GM18858 (cell line): ENCODE data around the gene MCF2L.
"Not testable (repeated sequence)": the region's sequence is repeated elsewhere in the genome, so short reads cannot be mapped to it uniquely, and the experiment has no call there.

Source experiments
- ATAC-seq: cut with Tn5 transposase; IDR thresholded peaks from one replicate; pipeline ENCODE4 v1.9.1; 2021; ENCODE audit not compliant: unreplicated experiment

Gene MCF2L

DNA sequence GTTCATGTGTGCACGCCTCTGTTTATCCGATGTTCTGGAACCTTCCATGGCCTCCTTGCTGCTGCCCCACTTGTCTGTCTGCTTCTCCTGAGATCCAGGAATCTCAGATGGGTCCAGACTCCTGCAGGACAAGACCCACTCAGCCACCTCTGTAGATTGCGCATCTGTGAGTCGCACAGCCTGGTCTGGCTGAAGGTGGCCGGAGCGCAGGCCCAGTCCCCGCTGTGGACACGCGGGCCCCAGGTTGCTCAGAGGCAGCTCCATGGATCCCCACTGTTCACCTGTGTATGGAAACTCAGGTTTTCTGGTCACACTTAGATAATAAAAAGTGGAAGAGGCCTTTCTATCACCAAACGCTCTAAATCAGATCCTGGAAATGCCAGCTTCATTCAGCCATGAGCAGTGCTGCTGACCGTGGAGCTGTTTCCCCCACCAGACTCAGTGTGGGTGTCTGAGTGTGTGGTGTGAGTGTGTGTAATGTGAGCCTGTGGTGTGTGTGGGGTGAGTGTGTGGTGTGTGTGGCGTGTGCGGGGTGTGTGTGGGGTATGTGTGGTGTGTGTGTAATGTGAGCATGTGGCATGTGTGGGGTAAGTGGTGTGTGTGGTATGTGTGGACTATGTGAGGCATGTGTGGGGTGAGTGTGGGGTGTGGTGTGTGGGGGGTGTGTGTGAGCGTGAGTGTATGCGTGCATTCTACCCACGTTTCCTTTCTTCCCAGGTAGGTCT, 59.5 kb downstream of the MCF2L start:
- ATAC-seq, result no peak

DNA sequence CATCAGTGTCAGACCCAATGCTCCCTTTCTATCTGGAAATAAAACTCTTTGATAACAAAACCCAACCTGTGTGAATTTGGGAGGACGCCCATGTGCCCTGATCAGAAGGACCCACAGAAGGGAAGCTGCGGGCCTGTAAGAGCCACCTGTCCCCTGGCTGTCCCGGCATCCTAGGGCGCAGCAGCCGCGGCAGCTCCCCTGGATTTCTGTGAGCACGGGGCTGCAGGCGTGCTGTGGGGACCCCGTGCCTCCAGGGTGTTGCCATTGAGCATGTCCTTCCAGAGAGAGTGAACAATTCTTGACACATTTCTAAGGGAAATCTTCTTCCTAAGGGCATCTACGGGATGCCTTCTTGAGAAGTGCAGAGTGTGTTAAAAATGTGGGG, 60.0 kb downstream of the MCF2L start:
- no peak for ATAC-seq

DNA sequence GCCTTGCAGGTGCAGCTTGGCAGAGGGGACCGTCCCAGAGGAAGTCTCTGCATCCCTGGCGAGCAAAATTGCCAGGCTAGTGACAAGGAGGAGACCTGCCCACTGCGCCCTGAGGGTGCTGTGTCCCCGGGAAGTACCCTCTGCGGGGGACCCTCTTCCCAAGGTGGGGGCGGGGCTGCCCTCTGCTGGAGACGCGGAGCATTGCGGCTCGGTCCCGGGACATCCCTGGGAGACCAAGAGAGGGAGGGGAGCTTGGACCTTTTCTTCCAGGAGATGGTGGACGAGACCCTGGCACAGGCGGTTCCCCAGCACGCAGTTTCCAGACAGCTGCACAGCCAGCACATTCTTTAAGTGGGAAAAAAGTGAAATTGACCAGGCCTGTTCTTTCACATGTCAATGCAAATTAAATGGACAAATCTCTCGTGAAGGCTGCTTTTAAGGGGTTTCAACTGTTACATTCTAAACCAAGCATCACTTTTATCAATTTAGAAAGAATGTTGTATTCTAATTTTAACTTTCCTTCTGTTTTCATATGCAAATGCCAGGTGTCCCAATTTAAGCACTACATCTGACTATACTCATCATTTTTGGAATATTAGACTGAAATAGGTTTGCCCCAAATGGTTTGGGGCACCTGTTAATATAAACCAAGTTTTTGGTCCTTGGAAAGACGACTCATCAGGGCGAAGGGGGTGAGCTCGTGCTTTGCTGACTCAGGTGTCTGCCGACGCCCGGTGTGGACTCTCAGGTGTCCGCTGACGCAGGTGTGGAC, 60.7 kb downstream of the MCF2L start:
- ATAC-seq, result no peak

DNA sequence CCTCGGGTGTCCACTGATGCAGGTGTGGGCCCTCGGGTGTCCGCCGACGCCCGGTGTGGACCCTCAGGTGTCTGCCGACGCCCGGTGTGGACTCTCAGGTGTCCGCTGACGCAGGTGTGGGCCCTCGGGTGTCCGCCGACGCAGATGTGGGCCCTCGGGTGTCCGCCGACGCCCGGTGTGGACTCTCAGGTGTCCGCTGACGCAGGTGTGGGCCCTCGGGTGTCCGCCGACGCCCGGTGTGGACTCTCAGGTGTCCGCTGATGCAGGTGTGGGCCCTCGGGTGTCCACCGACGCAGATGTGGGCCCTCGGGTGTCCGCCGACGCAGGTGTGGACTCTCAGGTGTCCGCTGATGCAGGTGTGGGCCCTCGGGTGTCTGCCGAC, 61.2 kb downstream of the MCF2L start:
- ATAC-seq, result not testable (repeated sequence)

DNA sequence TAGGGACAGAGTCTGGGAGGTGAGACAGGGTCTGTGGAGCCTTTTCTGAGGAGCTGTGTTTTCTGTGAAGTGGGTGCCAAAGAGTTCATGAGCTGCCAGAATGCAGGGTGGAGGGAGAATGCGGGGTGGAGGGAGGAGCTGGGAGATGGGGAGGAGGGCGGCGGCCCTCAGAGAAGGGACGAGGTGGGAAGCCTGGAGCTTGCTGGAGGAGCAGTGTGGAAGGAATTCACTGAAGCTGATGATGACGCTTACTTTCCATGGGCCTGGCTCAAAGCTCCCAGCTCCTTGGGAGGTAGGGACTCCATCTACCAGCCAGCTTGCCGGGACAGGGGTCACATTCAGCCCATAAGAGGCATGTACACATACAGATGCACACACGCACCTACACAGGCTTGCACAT, 62.5 kb downstream of the MCF2L start:
- no peak for ATAC-seq

DNA sequence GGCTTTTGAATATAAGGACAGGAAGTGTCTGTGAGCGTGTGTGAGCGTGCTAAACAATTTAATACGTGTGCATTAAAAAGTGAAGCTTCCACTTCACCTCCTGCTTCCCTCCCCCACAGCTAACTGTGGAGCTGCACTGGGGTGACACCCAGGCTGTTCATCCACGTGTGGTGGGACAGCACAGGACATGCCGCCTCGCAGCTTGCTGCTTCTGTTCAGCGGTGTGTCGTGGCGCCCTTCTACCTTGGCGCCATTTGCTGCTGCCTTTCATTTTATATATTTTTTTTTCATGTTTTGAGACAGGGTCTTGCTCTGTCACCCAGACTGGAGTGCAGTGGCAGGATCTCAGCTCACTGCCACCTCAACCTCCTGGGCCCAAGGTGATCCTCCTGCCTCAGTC, 63.3 kb downstream of the MCF2L start:
- ATAC-seq, result no peak

DNA sequence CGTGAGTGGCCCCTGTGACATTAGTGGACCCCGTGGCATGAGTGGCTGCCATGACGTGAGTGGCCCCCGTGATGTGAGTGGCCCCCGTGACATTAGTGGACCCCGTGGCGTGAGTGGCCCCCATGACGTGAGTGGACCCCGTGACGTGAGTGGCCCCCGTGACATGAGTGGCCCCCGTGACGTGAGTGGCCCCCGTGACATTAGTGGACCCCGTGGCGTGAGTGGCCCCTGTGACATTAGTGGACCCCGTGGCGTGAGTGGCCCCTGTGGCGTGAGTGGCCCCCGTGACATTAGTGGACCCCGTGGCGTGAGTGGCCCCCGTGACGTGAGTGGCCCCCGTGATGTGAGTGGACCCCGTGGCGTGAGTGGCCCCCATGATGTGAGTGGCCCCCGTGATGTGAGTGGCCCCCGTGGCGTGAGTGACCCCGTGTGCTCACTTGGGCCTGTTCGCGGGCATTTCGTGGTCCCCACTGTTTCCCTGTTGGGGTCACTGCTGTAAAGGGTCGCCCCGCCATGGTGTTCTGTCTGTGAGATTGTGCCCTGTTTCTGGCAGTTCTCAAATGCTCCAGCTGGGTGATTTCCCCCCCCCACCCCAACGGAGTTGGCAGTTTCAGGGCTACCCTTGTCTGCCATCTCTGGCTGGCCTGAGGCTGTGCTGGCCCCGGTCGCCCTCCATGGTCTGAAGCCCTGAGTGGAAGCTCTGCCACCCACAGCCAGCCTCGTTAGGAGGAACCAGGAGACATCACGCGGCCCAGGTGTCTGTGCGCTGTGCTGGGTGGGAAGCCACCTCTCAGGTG, 64.2 kb downstream of the MCF2L start:
- ATAC-seq, result no peak

DNA sequence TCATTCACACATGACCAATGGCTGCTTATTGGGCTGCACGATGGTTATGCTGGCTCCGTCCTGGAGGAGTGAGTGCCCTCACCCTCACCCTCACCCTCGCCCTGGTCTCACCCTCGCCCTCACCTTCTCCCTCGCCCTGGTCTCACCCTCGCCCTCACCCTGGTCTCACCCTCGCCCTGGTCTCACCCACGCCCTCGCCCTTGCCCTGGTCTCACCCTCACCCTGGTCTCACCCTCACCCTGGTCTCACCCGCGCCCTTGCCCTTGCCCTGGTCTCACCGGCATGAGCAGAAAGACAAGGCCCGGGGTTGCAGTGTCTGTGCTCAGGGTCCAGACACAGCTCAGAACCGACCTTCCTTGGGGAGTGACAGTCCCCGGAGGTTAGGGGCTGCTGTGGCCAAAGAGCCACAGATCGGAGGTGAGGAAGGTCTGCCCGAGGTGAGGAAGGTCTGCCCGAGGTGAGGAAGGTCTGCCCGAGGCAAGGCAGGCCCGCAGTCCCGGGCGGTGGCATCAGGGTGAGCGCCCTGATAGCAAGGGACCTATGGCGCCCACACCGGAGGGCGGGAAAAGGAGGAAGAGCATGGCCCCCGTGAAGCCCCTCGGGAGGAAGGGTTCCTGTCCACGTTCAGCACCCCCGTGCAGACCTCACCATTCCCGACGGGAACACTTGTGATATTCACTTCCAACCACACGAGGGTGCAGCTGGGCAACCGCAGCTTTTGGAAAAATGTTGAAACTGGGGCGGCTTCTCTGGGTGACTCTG, 65.6 kb downstream of the MCF2L start:
- no peak for ATAC-seq

DNA sequence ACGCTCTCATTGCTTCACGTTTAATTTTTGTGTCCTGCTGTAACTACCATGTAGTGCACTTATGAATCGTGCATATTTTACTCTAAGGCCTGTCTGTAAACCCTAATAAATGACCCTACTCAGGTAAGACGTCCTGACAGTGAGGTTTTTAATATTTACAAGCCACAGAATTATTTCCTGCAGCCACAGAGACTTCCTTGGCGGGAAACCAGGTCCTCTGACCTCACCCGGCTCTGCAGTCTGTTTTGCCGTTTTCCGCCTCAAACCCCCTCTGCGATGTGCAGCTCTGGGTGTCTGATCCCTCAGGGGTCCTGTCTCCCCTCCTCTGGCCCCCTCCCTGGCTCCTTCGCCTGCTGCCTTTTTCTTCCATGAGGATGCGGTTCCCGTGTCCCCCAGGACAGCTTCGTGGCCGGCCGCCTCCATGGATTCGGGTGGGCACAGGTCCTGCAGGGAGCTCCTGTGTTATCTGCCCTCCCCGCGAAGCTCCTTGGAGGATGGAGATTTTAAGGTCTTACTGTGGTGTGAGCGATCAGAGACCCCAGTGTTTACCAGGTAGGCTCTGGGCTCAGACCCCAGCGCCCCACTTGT, 66.3 kb downstream of the MCF2L start:
- no peak for ATAC-seq

DNA sequence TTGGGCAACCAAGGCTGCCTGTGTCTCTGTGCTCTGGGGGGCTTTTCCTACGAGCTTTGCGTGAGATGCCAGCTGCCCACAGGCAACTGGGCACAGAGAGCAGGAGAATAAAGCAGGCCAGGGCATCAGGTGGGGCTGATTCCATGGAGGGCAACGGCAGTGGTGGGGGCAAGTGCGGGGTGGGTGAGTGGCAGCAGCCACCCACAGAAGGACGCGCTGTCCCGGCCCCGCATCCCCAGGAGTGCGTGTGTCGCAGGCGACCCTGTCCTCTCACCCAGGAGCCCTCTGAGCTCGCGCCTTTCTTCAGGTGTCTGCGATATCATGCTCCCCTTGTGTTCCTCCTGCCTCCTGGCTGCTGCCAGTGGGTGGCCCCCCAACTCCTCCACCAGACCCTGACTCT, 67.4 kb downstream of the MCF2L start:
- ATAC-seq, result no peak

DNA sequence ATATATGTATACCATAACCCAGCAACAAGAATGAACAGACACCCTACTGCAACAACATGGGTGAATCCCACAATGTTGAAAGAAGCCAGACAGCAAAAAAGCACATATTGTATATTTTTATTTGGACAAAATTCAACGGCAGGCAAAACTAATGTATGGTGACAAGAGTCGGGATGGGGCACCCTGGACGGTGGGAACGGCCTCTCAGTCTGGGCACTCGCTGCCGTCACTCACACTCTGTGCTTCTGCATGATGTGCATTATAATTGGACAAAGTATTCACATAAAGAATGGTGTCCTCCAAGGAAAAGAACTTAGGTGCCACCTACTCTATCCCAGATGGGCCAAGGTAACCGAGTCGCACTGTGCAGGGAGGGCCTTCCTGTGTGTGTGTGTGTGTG, 71.0 kb downstream of the MCF2L start:
- no peak for ATAC-seq

DNA sequence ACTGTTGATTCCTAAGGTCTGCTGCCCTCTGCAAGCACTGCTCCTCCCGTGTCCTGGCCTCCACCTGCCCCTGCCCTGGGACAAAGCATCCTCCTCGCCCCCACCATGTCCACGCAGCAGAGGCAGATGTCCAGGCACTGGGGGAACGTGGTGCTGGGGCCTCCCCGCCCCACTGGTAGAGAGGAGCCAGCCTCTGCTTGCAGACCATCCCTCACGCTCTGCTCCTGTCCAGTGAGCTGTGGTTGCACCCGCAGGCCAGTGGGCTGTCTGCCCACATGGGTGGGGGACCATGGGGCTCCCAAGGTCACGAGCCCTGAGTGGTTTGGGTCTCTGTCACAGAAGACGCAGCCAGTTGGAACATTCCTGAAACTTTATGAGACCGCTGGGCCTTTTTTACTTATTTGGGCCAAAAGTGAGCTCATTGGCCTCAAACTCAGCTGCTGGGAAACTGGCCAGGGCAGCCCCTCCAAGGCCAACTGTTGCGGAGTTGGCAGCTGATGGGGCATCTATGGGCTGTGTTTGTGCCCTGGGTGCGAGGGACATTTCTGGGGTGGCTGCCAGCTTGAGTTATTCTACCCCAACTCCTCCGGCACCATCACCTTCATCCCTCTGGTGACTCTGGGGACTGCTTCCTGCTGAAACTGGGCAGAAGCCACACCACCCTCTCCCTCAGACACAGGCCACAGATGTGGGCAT, 71.7 kb downstream of the MCF2L start:
- no peak for ATAC-seq

DNA sequence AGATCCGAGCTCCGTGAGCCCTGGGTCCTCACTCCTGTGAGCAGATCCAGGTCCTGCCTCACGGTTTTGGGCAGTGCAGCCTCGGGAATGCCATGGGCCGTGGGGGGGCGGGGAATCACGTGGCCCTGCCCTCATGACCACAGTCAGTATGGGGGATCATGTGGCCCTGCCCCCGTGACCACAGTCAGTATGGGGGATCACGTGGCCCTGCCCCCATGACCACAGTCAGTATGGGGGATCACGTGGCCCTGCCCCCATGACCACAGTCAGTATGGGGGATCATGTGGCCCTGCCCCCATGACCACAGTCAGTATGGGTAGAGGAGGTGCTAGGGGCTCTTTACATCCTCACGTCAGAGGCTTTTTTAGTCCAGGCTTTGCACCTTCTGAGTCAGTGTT, 72.3 kb downstream of the MCF2L start:
- no peak for ATAC-seq

DNA sequence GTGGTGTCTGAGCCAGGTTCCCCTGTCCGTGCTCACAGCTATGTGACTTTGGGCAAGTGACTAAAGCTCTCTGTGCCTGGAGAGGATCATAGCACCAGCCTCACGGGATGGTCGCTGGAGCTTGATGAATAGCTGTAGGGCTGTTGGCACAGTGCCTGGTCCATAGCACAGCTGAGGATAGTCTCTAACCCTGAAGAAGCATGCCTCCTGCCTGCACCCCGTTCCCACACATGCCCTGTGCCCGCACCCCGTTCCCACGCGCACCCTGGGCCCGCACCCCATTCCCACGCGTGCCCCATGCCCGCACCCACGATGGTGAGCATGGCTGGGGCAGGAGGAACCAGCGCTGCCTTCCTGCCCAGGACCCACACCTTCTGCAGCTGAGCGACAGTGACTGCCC, 72.9 kb downstream of the MCF2L start:
- ATAC-seq, result no peak

DNA sequence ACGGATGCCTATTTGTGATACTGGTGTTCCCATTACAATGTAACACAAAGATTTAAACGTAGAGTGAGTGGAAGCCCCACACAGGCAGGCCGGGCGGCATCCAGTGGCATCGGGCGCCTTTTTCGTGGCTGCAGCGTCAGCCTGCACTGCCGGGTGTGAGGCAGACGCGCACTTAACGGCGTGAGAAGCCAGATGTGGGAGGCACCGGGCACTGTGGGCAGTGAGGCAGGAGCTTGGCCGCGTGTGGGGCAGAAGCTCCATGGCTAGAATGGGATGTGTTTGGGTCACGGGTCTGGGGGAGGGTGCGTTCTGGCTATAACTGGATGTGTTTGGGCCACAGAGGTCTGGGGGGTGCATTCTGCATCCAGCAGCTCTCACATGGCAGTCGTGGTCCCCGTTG, 73.4 kb downstream of the MCF2L start:
- ATAC-seq, result no peak

DNA sequence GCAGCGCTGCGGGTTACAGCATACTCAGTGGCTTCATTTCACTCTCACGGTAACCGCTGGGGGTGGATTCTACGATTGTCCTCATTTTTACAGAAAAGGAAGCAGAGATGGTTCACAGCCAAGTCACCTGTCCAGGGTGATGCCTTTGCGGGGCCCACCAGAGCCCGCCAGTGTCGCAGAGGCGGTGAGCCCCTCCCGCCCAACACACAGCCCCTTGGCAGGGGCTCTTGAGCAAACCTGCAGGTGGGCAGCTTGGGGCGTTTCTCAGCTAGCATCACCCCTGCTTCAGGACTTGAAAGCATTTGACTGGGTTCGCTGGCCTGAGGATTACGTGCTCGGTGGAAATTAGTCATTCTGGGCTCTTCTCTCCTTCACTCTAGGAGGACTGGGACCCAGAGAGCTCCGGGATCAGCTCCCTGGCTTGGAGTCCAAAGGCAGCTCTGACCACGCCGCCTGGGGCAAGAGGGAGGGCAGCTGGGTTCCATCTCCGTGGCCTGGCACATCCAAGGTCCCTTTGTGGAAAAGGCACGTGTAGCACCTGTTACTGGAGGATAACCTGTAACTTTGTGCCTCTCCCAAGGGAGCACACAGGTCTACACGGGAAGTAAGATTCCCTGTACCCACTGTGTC, 74.1 kb downstream of the MCF2L start:
- ATAC-seq, result no peak

DNA sequence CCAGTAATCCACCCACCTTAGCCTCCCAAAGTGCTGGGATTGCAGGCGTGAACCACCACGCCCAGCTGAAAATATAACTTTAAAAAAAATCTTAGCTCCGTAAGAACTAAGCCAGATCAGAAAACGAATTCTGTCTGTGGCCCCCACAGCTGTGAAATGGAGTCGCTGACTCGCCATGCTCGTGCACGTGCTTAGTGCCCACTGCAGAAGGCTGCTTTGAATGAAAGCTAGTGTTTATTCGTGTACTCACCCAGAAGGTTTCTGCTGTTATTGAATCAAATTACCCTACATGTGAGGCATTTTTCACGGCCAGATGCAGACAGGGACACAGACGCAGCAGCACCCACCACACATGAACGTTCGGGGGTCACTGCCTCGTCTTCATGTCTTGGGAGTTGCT, 74.9 kb downstream of the MCF2L start:
- no peak for ATAC-seq

DNA sequence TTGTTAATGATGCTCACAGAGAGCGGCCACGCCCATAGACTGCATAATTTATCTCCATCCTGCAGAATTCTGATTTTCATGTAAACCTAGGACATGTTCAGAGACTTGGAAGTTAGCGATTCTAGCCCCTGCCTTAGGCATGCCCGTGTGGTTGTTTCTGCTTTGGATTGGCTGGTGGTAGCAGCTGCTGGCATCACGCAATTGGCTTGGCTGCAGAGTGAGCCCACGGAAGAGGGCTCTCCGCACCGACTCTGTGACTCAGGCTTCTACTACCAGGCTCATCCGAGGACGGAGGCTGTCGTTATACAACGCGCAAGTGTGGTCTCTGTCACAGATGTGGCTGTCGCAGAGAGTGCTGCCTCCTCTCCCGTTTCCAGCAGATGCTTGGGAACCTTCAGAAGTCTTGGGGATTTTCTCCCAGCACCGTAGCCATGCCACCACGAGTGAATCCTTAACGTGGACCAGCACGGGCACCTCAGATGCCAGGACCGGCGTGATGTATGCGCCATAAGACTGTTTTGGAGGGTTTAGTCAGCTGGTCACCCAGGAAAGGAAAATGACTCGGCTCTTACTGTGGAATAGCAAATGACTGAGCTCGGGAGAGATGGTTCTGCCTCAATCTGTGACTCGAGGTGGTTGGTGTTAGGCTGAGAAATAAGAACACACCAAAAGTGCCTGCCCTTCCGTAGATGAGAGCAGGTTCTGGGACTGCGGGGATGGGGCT, 75.5 kb downstream of the MCF2L start:
- no peak for ATAC-seq
